HG02610 (cell line): Measurements from ENCODE around the gene ZNF689.

Source experiments
- ATAC-seq: cut with Tn5 transposase; IDR thresholded peaks from one replicate; pipeline ENCODE4 v1.9.1; 2021; ENCODE audit warnings: mild to moderate bottlenecking, moderate library complexity; ENCODE audit not compliant: unreplicated experiment

Gene ZNF689

GRCh38 chr16:30609926-30610839, at the start of gene ZNF689:
Gene ZNF689, minus strand, starts transcription at chr16:30610389. Its CDS starts 348 bp downstream, at chr16:30610041.
- ATAC-seq, result peak; percentile 83

- peak; percentile 45 for ATAC-seq
Measured at GRCh38 chr16:30658731-30659506, 48.7 kb upstream of the ZNF689 start.

DNA sequence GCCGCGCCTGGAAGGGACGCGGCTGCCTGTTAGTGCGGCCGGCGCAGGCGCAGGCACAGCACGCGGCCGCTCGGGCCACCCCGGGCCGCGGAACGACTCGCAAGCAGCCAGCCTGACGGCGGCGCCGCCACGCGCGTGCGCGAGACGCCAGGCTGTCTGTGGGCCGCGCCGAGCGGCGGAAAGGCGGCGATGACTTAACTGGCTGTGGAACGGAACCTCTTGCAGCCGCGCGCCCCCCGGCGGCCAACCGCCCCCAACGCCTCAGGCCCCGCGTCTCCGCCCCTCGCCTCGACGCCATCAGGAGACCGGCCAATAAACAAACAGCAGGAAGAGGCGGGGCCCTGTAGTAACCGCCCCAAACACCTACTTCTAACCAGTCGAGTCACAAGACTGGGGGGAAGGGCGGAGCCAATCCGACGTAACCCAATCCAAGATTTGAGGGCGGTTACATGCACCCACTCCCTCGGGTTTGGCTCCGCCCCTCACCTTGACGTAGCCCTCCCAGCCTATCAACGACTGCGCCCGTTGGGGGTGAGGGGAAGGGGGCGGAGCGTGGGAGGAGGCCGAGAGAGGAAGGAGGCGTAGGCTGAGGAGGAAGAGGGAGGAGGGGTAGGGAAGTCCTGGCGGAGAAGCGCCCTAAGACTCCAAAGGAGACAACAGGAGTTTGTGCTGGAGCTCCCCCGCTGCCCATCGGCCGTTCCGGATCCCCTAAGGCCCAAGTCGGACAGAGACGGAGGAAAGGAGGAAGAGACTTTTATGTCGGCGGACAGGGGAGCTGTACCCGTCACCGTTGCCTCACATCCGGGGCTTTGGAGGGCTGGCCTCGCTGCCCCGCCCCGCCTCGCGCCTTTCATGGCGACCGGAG, 47.9 kb upstream of the ZNF689 start, which contains the start of gene FBRS:
Gene FBRS, plus strand, starts transcription at position 566 of the 865 bp plus-strand sequence. CDS start 1,088 bp downstream, outside the sequence.
- ATAC-seq, result peak; percentile 72

GRCh38 chr16:30656974-30657865, 47.0 kb upstream of the ZNF689 start:
- no peak for ATAC-seq

- no peak for ATAC-seq
Measured at GRCh38 chr16:30656388-30656787, 46.2 kb upstream of the ZNF689 start.

DNA sequence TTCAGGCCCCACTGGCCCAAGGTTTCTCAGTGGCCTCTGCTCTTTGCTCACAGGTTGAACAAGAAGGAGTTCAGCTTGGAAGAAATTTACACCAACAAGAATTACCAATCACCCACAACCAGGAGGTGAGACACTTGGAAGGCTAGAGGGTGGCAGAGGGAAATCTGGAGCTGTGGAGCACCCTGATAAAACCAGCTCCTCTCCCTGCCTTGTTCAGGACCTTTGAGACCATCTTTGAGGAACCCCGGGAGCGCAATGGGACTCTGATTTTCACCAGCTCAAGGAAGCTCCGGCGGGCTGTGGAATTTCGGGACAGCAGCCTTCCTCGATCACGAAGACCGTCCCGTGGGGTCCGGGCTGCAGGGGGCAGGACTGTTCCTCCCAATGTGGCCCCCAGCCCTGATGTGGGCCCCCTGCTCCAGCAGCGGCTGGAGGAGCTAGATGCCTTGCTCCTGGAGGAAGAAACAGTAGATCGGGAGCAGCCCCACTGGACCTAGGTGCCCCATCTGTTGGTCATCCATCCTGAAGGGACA, 45.7 kb upstream of the ZNF689 start:
- ATAC-seq, result no peak

GRCh38 chr16:30654856-30655255, 44.7 kb upstream of the ZNF689 start:
- no peak for ATAC-seq

DNA sequence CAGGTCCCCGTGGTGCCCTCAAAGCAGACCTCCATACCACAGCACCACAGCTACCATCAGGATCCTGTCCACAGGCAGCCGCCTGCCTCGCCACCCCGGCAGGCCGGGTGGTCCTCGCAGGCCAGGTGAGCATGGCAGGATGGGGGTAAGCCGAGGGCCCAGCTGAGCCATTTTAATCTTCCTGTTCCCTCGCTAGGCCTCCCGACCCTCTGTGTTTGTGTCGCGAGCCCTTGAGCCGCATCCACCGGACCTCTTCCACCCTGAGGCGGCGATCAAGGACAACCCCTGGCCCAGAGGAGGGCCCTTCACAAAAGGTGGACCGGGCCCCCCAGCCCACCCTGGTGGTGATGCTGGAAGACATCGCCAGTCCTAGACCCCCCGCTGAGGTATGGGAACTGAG, 42.5 kb upstream of the ZNF689 start:
- ATAC-seq, result no peak

- ATAC-seq, result no peak
Measured at GRCh38 chr16:30652005-30652296, 41.8 kb upstream of the ZNF689 start.

GRCh38 chr16:30651124-30652004, 41.2 kb upstream of the ZNF689 start:
- ATAC-seq, result peak; percentile 35

GRCh38 chr16:30650369-30651123, 40.4 kb upstream of the ZNF689 start, which contains the start of gene PRR14:
Gene PRR14, plus strand, starts transcription at chr16:30650960. Its CDS starts 686 bp downstream, at chr16:30651646.
- ATAC-seq, result peak; percentile 73

GRCh38 chr16:30649725-30650368, 39.7 kb upstream of the ZNF689 start:
- peak; percentile 2 for ATAC-seq

GRCh38 chr16:30647274-30647571, 37.0 kb upstream of the ZNF689 start:
- no peak for ATAC-seq

GRCh38 chr16:30645727-30646126, 35.5 kb upstream of the ZNF689 start:
- ATAC-seq, result no peak

DNA sequence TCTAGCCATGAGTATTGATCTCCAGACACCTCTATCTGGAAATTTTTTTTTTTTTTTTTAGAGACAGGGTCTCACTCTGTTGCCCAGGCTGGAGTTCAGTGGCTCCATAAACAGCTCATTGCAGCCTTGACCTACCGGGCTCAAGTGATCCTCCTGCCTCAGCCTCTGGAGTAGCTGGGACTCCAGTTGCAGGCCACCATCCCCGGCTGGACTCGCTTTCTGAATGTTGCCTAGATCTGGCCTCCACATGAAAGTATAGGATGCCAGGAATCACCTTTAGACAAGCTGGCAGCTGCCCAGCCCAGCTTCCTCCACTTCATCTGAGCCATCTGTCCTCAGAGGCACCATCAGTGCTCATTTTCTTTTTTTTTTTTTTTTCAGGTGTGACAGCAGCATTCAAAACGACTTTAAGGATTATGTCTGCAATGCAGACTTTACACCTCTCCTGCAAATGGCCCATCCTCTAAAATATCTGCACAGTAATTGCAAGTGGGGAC, 34.2 kb upstream of the ZNF689 start:
- ATAC-seq, result no peak

DNA sequence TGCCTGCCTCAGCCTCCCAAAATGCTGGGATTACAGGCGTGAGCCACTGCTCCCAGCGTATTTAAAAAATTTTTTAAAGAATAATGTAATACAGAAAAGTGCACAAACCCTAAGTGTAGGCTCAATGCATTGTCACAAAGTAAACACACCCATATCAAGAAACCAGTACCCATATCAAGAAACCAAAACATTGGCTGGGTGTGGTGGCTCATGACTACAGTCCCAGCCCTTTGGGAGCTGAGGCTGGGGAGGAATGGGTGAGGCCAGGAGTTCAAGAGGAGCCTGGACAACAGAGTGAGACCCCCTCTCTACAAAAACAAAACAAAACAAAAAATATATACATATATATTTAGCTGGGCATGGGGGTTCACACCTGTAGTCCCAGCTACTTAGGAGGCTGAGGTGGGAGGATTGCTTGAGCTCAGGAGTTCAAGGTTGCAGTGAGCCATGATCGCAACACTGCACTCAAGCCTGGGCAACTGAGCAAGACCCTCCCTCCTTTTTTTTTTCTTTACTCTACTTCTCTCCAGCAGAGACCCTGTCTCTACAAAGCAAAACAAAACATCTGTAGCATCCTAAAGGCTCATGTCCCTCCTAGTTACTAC, 31.3 kb upstream of the ZNF689 start:
- no peak for ATAC-seq

- ATAC-seq, result no peak
Measured at GRCh38 chr16:30637944-30638343, 27.8 kb upstream of the ZNF689 start.
